Trophoblast cell (in vitro differentiated cells and primary cell): ENCODE measurements around the gene MAP7.
"Not testable (repeated sequence)": the region's sequence is repeated elsewhere in the genome, so short reads cannot be mapped to it uniquely, and the experiment has no call there.

Source experiments
- DNase-seq, 2 donors: peaks; one replicate each; pipeline ENCODE4 v3.0.0-alpha.2; 2016
- H2AFZ ChIP-seq: 2 replicates; pipeline ENCODE4 v1.6.1; 2013; ENCODE audit warnings: low read length, moderate library complexity, mild to moderate bottlenecking; ENCODE audit not compliant: insufficient read depth, poor library complexity
- H2AK5ac ChIP-seq: 2 replicates; pipeline ENCODE4 v1.6.1; 2013; ENCODE audit warnings: mild to moderate bottlenecking, low read length
- H2BK120ac ChIP-seq: 2 replicates; pipeline ENCODE4 v1.6.1; 2013; ENCODE audit warnings: low read length, mild to moderate bottlenecking, moderate library complexity; ENCODE audit not compliant: insufficient read depth, poor library complexity
- H2BK12ac ChIP-seq: 2 replicates; pipeline ENCODE4 v1.6.1; 2013; ENCODE audit warnings: mild to moderate bottlenecking, low read length, moderate library complexity
- H2BK5ac ChIP-seq: 2 replicates; pipeline ENCODE4 v1.6.1; 2013; ENCODE audit warnings: low read length, low read depth, moderate library complexity, mild to moderate bottlenecking; ENCODE audit not compliant: poor library complexity
- H3K14ac ChIP-seq: 2 replicates; pipeline ENCODE4 v1.6.1; 2013; ENCODE audit warnings: mild to moderate bottlenecking, low read length
- H3K18ac ChIP-seq: 2 replicates; pipeline ENCODE4 v1.6.1; 2013; ENCODE audit warnings: mild to moderate bottlenecking, low read length
- H3K23ac ChIP-seq: 2 replicates; pipeline ENCODE4 v1.6.1; 2013; ENCODE audit warnings: low read length
- H3K27ac ChIP-seq: 2 replicates; pipeline ENCODE4 v1.5.1; 2013; ENCODE audit warnings: low read depth, mild to moderate bottlenecking, inconsistent platforms, low read length, moderate library complexity
- H3K27me3 ChIP-seq: 2 replicates; pipeline ENCODE4 v1.6.1; 2013; ENCODE audit warnings: inconsistent platforms, mild to moderate bottlenecking, low read length, moderate library complexity; ENCODE audit not compliant: insufficient read depth
- H3K36me3 ChIP-seq, 2 experiments: 1 replicate in 1 of 2; 2 replicates in 1 of 2; pipeline ENCODE4 v1.6.1; 2013; ENCODE audit warnings: low read length in 2 of 2, mild to moderate bottlenecking in 2 of 2, moderate library complexity in 1 of 2; ENCODE audit not compliant: insufficient read depth in 2 of 2, control insufficient read depth in 1 of 2
- H3K4ac ChIP-seq: 2 replicates; pipeline ENCODE4 v1.6.1; 2013; ENCODE audit warnings: low read depth, mild to moderate bottlenecking, low read length, moderate library complexity
- H3K4me1 ChIP-seq, 2 experiments: 1 replicate in 1 of 2; 2 replicates in 1 of 2; pipeline ENCODE4 v1.6.1; 2013; ENCODE audit warnings: low read length in 2 of 2, mild to moderate bottlenecking in 2 of 2, moderate library complexity in 1 of 2; ENCODE audit not compliant: insufficient read depth in 2 of 2, control insufficient read depth in 1 of 2
- H3K4me2 ChIP-seq: 2 replicates; pipeline ENCODE4 v1.6.1; 2013; ENCODE audit warnings: inconsistent platforms, mild to moderate bottlenecking, low read length, moderate library complexity
- H3K4me3 ChIP-seq: 2 replicates; pipeline ENCODE4 v1.5.1; 2013; ENCODE audit warnings: mild to moderate bottlenecking, low read depth, low read length, inconsistent platforms
- H3K79me1 ChIP-seq: one replicate; pipeline ENCODE4 v1.6.1; 2013; ENCODE audit warnings: low read length
- H3K79me2 ChIP-seq: 2 replicates; pipeline ENCODE4 v1.6.1; 2013; ENCODE audit warnings: low read length, mild to moderate bottlenecking; ENCODE audit not compliant: control insufficient read depth, insufficient read depth, poor library complexity
- H3K9ac ChIP-seq: 2 replicates; pipeline ENCODE4 v1.6.1; 2013; ENCODE audit warnings: mild to moderate bottlenecking, low read length
- H3K9me3 ChIP-seq: 2 replicates; pipeline ENCODE4 v1.6.1; 2013; ENCODE audit warnings: low read depth, mild to moderate bottlenecking, control low read depth, inconsistent platforms, low read length; ENCODE audit not compliant: insufficient read depth
- H4K12ac ChIP-seq: 2 replicates; pipeline ENCODE4 v1.6.1; 2013; ENCODE audit warnings: low read depth, mild to moderate bottlenecking, low read length, moderate library complexity
- H4K8ac ChIP-seq: 2 replicates; pipeline ENCODE4 v1.6.1; 2013; ENCODE audit warnings: low read depth, mild to moderate bottlenecking, low read length, moderate library complexity
- H4K91ac ChIP-seq: one replicate; pipeline ENCODE4 v1.6.1; 2013; ENCODE audit warnings: low read depth, mild to moderate bottlenecking, low read length, moderate library complexity
- WGBS: extraction: QIAGEN DNeasy Blood & Tissue Kit; methylation state at CpG from one replicate; pipeline ENCODE4 v1.1.7; 2013; ENCODE audit warnings: missing lambda C conversion rate; ENCODE audit not compliant: insufficient read length, insufficient coverage; ENCODE audit errors: extremely low coverage; 5-methylcytosine and 5-hydroxymethylcytosine counted together

Gene MAP7

DNA sequence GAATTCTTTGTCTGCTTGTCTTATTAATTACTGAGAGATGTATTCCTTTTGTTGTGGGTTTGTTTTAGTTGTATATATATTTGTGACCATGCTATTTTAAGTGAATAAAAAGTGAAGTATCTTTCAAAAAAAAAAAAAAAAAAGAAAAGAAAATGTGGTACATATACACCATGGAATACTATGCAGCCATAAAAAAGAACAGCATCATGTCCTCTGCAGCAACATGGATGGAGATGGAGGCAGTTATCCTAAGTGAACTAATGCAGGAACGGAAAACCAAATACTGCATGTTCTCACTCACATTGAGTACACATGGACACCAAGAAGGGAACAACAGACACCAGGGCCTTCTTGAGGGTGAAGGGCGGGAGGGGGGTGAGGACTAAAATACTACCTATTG is 67.2 kb downstream of the MAP7 start:
- not testable (repeated sequence) for H3K9me3 ChIP-seq, H4K91ac ChIP-seq, H3K79me2 ChIP-seq, H3K4me3 ChIP-seq, H2BK120ac ChIP-seq, H3K27me3 ChIP-seq, H3K36me3 ChIP-seq, H2BK12ac ChIP-seq, H4K12ac ChIP-seq, DNase-seq, H3K14ac ChIP-seq, H3K4ac ChIP-seq, H3K79me1 ChIP-seq, H3K18ac ChIP-seq, H3K9ac ChIP-seq, H3K4me2 ChIP-seq, H2AFZ ChIP-seq, H3K23ac ChIP-seq, H3K4me1 ChIP-seq, H2AK5ac ChIP-seq, H3K27ac ChIP-seq, H4K8ac ChIP-seq, H2BK5ac ChIP-seq
- WGBS: no CpG with 5 or more reads among the region's 2 CpGs

DNA sequence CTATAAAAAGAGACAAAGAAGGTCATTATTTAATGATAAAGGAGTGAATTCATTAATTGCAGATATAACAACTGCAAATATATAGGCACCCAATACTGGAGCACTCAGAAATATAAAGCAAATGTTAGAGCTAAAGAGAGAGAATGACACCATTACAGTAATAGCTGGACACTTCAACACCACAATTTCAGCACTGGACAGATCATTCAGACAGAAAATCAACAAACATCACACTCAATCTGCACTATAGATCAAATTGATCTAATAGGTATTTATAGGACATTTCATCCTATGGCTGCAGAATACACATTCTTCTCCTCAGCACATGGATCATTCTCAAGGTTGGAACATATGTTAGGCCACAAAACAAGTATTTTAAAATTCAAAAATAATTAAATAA is 72.7 kb downstream of the MAP7 start:
- no peak for DNase-seq
- no peaks in the 10 kb centered on the region for H3K79me1 ChIP-seq
- no peak overlapping the region for H2AK5ac ChIP-seq
- H4K91ac ChIP-seq: no peak overlapping the region
- no peak overlapping the region for H4K8ac ChIP-seq
- no peak overlapping the region for H3K4me2 ChIP-seq
- H3K23ac ChIP-seq: no peak overlapping the region
- no peak overlapping the region for H3K9ac ChIP-seq
- no peak overlapping the region for H3K4ac ChIP-seq
- no peaks in the 10 kb centered on the region for H3K27me3 ChIP-seq
- H4K12ac ChIP-seq: no peak overlapping the region
- no peak overlapping the region for H3K4me3 ChIP-seq
- H3K18ac ChIP-seq: no peak overlapping the region
- H3K27ac ChIP-seq: no peak overlapping the region
- H3K4me1 ChIP-seq: no peaks in the 10 kb centered on the region
- H2BK5ac ChIP-seq: no peak overlapping the region
- H2AFZ ChIP-seq: no peak overlapping the region
- no peaks in the 10 kb centered on the region for H3K79me2 ChIP-seq
- no peak overlapping the region for H3K14ac ChIP-seq
- H2BK12ac ChIP-seq: no peak overlapping the region
- H2BK120ac ChIP-seq: no peak overlapping the region
- no peaks in the 10 kb centered on the region for H3K9me3 ChIP-seq
- no peaks in the 10 kb centered on the region for H3K36me3 ChIP-seq

DNA sequence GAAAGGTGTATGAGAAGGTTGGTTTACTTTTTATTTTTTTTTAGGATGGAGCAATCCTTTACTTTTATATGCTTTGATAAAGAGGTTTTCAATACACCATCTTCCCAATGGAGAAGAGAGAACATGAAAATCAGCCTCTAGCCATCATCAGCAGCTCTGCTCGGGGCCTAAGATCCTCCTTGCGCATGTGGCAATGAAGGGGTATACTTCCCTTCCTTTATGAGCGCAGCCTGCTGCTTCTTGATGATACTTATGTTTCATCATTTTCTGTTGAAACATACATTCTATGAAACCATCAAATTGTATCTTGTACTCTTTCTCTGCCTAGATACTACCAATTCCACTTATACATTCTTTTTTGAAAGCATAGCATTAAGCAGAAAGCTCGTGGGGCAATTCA is 74.5 kb downstream of the MAP7 start:
- H2BK120ac ChIP-seq: no peak overlapping the region
- H3K36me3 ChIP-seq: no peaks in the 10 kb centered on the region
- H3K27me3 ChIP-seq: no peaks in the 10 kb centered on the region
- WGBS: no CpG with 5 or more reads among the region's 4 CpGs
- H3K4ac ChIP-seq: no peak overlapping the region
- H3K18ac ChIP-seq: no peak overlapping the region
- DNase-seq: no peak
- H3K14ac ChIP-seq: no peak overlapping the region
- H2AK5ac ChIP-seq: no peak overlapping the region
- H2BK12ac ChIP-seq: no peak overlapping the region
- no peak overlapping the region for H3K9ac ChIP-seq
- H4K91ac ChIP-seq: no peak overlapping the region
- no peak overlapping the region for H3K4me2 ChIP-seq
- H4K8ac ChIP-seq: no peak overlapping the region
- no peaks in the 10 kb centered on the region for H3K79me1 ChIP-seq
- H4K12ac ChIP-seq: no peak overlapping the region
- H3K27ac ChIP-seq: no peak overlapping the region
- H3K79me2 ChIP-seq: no peaks in the 10 kb centered on the region
- H3K4me1 ChIP-seq: no peaks in the 10 kb centered on the region
- H3K4me3 ChIP-seq: no peak overlapping the region
- no peak overlapping the region for H3K23ac ChIP-seq
- H2BK5ac ChIP-seq: no peak overlapping the region
- no peaks in the 10 kb centered on the region for H3K9me3 ChIP-seq
- H2AFZ ChIP-seq: no peak overlapping the region

DNA sequence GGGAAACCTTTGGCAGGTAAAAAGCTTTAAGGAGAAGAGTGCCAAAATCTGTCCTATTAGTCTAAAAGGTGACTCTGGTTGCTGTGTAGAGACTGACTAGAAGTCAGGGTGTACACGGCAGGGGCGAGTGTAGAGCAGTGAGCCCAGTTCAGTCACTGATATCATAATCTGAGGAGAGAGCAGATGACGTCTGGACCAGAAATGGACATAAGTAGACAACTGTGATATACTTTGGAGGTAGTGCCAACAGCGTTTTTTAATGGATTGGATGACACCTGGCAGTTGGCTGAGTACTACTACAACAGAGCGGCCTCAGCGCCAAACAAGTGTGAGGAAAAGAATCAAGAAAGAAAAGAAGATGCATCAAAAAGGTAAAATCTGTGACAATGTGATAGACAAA is 76.0 kb downstream of the MAP7 start:
- Histone ChIP-seq H3K4me2 (no peak overlapping the region), H3K4me3 (no peak overlapping the region), H3K18ac (no peak overlapping the region), H4K12ac (no peak overlapping the region), H3K9me3 (no peaks in the 10 kb centered on the region), H3K9ac (no peak overlapping the region), H3K27me3 (no peaks in the 10 kb centered on the region), H3K4me1 (no peaks in the 10 kb centered on the region), H3K36me3 (no peaks in the 10 kb centered on the region), H2AK5ac (no peak overlapping the region), H3K23ac (no peak overlapping the region), H3K79me1 (no peaks in the 10 kb centered on the region), H2BK5ac (no peak overlapping the region), H2BK12ac (no peak overlapping the region), H3K79me2 (no peaks in the 10 kb centered on the region), H3K14ac (no peak overlapping the region), H4K8ac (no peak overlapping the region), H3K4ac (no peak overlapping the region), H4K91ac (no peak overlapping the region), H3K27ac (no peak overlapping the region), H2BK120ac (no peak overlapping the region), H2AFZ (no peak overlapping the region)
- WGBS: no CpG with 5 or more reads among the region's 6 CpGs
- no peak for DNase-seq

DNA sequence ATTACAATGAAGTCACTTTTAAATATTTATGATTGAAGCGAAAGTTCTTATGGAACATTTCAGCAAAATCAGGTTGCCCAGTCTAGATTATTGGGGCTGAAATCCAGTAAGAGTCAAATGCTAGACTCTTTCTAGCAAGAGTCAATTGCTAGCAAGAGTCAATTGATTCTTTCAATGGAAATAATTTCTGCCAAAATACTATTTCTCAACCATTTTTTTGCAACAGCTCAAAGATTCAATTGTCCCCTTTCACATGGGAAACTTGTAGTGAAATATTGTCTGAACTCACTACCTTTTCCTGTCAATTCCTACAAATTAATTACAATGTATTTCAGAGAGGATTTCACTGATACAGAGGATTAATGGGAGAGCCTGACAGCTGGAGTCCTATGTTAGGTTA is 78.3 kb downstream of the MAP7 start:
- Histone ChIP-seq H2BK5ac (no peak overlapping the region), H3K27me3 (no peaks in the 10 kb centered on the region), H2AK5ac (no peak overlapping the region), H4K12ac (no peak overlapping the region), H3K27ac (no peak overlapping the region), H3K9ac (no peak overlapping the region), H2BK120ac (no peak overlapping the region), H3K36me3 (no peaks in the 10 kb centered on the region), H3K9me3 (no peaks in the 10 kb centered on the region), H3K79me1 (no peaks in the 10 kb centered on the region), H3K4me1 (no peaks in the 10 kb centered on the region), H3K4me2 (no peak overlapping the region), H3K4ac (no peak overlapping the region), H2AFZ (no peak overlapping the region), H3K79me2 (no peaks in the 10 kb centered on the region), H4K8ac (no peak overlapping the region), H3K4me3 (no peak overlapping the region), H4K91ac (no peak overlapping the region), H2BK12ac (no peak overlapping the region), H3K23ac (no peak overlapping the region), H3K14ac (no peak overlapping the region), H3K18ac (no peak overlapping the region)
- WGBS: no CpG with 5 or more reads among the region's 1 CpG
- DNase-seq: no peak
